Duodenal mucosa (tissue), 2 donors: Measurements from ENCODE around the gene NUP133.
"Not testable (repeated sequence)": the region's sequence is repeated elsewhere in the genome, so short reads cannot be mapped to it uniquely, and the experiment has no call there.

Source experiments
- H3K27ac ChIP-seq: one replicate; pipeline ENCODE4 v1.7.0; 2013; ENCODE audit warnings: low read depth, low read length
- H3K27me3 ChIP-seq, 2 donors: one replicate each; pipeline ENCODE4 v1.7.0; 2013; ENCODE audit warnings: low read length in 2 of 2, control low read depth in 1 of 2; ENCODE audit not compliant: insufficient read depth in 2 of 2, control insufficient read depth in 1 of 2
- H3K36me3 ChIP-seq, 2 donors: one replicate each; pipeline ENCODE4 v1.7.0; 2013; ENCODE audit warnings: low read length in 2 of 2, control low read depth in 1 of 2; ENCODE audit not compliant: insufficient read depth in 2 of 2, control insufficient read depth in 1 of 2
- H3K4me1 ChIP-seq, 2 donors: one replicate each; pipeline ENCODE4 v1.7.0; 2013; ENCODE audit warnings: low read length in 2 of 2, control low read depth in 1 of 2; ENCODE audit not compliant: insufficient read depth in 2 of 2, control insufficient read depth in 1 of 2
- H3K4me3 ChIP-seq, 2 donors: one replicate each; pipeline ENCODE4 v1.7.0; 2013; ENCODE audit warnings: low read length in 2 of 2, low read depth in 1 of 2
- H3K9ac ChIP-seq, 2 donors: one replicate each; pipeline ENCODE4 v1.7.0; 2013; ENCODE audit warnings: low read length in 2 of 2, low read depth in 1 of 2
- H3K9me3 ChIP-seq, 2 donors: one replicate each; pipeline ENCODE4 v1.7.0; 2013; ENCODE audit warnings: low read length in 2 of 2, control low read depth in 1 of 2; ENCODE audit not compliant: control insufficient read depth in 1 of 2

NUP133 gene

GRCh38 chr1:229394517-229394916, 113.6 kb downstream of the NUP133 start:
- H3K4me1 ChIP-seq, H3K36me3 ChIP-seq, H3K9me3 ChIP-seq, H3K27ac ChIP-seq, H3K9ac ChIP-seq, H3K27me3 ChIP-seq, H3K4me3 ChIP-seq: not testable (repeated sequence)

DNA sequence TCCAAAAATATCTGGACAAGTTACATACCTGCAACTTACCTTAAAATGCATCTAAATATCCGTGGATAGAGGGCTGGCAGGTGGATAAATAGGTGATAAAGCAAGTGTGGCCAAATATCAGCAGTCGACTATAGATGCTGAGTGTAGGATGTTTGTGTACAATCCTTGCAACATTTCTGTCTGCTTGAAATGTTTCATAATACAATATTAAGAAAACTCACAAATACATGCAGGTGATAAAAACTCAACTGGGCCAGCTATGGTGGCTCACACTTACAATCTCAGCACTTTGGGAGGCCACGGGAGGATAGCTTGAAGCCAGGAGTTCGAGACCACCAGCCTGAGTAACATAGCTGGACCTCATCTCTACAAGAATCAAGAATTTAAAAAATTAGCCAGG, 115.2 kb downstream of the NUP133 start:
- no peaks in the 10 kb centered on the region for H3K36me3 ChIP-seq
- no peaks in the 10 kb centered on the region for H3K27me3 ChIP-seq
- H3K9ac ChIP-seq = no peak overlapping the region
- no peaks in the 10 kb centered on the region for H3K4me1 ChIP-seq
- no peak overlapping the region for H3K4me3 ChIP-seq
- no peaks in the 10 kb centered on the region for H3K9me3 ChIP-seq
- no peak overlapping the region for H3K27ac ChIP-seq
